GM12801 (cell line): ENCODE data around the gene CXorf58.

Experiments
- CTCF ChIP-seq: IDR thresholded peaks from one replicate; pipeline ENCODE4 v1.5.1; 2011; ENCODE audit warnings: control low read depth; ENCODE audit not compliant: insufficient read length; ENCODE audit errors: extremely low read depth

CXorf58 gene

GRCh38 chrX:23896981-23897380, 10.8 kb upstream of the CXorf58 start:
- TF ChIP-seq CTCF: no peak

- no peak for TF ChIP-seq CTCF
Measured at GRCh38 chrX:23898412-23898959, 9.3 kb upstream of the CXorf58 start.

DNA sequence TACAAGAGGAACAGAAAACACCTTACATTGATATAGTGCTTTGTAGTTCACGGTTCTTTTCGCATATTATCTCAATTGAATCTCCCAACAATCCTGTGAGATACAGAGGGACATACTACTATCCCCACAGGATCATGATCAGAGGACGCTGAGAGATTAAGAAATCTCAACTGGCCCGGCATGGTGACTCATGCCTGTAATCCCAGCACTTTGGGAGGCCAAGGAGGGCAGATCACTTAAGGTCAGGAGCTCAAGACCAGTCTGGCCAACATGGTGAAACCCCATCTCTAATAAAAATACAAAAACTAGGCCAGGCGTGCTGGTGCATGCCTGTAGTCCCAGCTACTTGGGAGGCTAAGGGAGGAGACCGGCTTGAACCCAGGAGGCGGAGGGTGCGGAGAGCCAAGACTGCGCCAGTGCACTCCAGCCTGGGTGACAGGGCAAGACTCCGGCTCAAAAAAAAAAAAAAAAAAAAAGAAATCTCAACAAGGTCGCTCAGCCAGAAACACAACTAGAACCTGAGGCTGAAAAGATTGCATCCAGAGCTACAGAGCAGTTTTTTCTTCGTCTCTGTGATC, 7.5 kb upstream of the CXorf58 start:
- no peak for TF ChIP-seq CTCF

- TF ChIP-seq CTCF: no peak
Measured at GRCh38 chrX:23901060-23901459, 6.7 kb upstream of the CXorf58 start.

DNA sequence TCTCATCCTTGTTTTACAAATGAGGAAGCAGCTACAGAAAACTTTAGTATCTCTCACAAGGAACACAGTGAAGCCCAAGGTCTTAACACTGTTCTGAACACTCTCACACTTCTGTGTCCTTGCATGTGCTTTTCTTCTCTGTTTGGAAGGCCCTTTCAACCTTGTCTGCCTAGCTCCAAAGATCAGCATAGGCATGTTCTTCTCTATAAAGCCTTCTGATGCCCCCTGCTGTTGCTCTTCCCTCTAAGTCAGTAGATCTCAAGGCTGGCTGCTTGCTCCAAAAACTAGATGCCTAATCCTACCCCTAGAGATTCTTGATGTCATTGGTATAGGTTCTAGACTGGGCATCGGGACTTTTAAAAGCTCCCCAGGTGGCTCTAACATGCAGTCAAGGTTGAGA, 6.0 kb upstream of the CXorf58 start:
- TF ChIP-seq CTCF: no peak

GRCh38 chrX:23902419-23902818, 5.4 kb upstream of the CXorf58 start:
- no peak for TF ChIP-seq CTCF

- TF ChIP-seq CTCF: no peak
Measured at GRCh38 chrX:23904096-23904495, 3.7 kb upstream of the CXorf58 start.
